H1 (cell line): ENCODE results near the gene GRAMD4. TPM values are rescaled to one million over a fixed set of nuclear protein-coding genes. Genes with fewer than 3 reads are reported as not detected.

Experiments
- CTCF ChIA-PET: fragments of 300-600 bp; sonication (Branson Sonifier 250); formaldehyde crosslinking; loops from one replicate; lab custom pipeline; 2021; ENCODE audit not compliant: partially characterized antibody; lab: Charles Lee
- POLR2A ChIA-PET: fragments of 300-600 bp; sonication (Branson Sonifier 250); formaldehyde crosslinking; loops from one replicate; lab custom pipeline; 2021; ENCODE audit warnings: inconsistent platforms; ENCODE audit not compliant: partially characterized antibody; lab: Charles Lee
- DNase-seq, 2 experiments: peaks; one replicate each; pipeline versions ENCODE4 v3.0.0 to v3.0.0-alpha.2; 2010 to 2022; ENCODE audit warnings: low spot score in 2 of 2, low read depth in 1 of 2, mixed read lengths in 1 of 2
- FAIRE-seq: peaks from 2 replicates; lab custom pipeline; 2011; peaks lifted over from hg19 to GRCh38; lab: Jason Lieb, UNC
- H2AFZ ChIP-seq: 2 replicates; pipeline ENCODE4 v1.8.1; 2012; ENCODE audit warnings: low read length, inconsistent platforms
- H2AK5ac ChIP-seq: 2 replicates; pipeline ENCODE4 v1.6.1; 2013; ENCODE audit warnings: low read depth, low read length
- H2BK120ac ChIP-seq: replicated peaks from 2 replicates; pipeline ENCODE3; 2013; ENCODE audit warnings: low read depth, low read length, inconsistent platforms
- H2BK12ac ChIP-seq: 2 replicates; pipeline ENCODE4 v1.6.1; 2013; ENCODE audit warnings: low read depth, low read length
- H2BK15ac ChIP-seq: 2 replicates; pipeline ENCODE4 v1.6.1; 2013; ENCODE audit warnings: low read length
- H2BK20ac ChIP-seq: 2 replicates; pipeline ENCODE4 v1.6.1; 2013; ENCODE audit warnings: low read length
- H2BK5ac ChIP-seq: 2 replicates; pipeline ENCODE4 v1.6.1; 2013; ENCODE audit warnings: low read depth, low read length
- H3K14ac ChIP-seq: 2 replicates; pipeline ENCODE4 v1.6.1; 2013; ENCODE audit warnings: inconsistent platforms; ENCODE audit not compliant: insufficient read length
- H3K18ac ChIP-seq: 2 replicates; pipeline ENCODE4 v1.6.1; 2013; ENCODE audit warnings: low read length; ENCODE audit errors: extremely low read depth
- H3K23ac ChIP-seq: 2 replicates; pipeline ENCODE4 v1.6.1; 2013; ENCODE audit warnings: inconsistent platforms; ENCODE audit not compliant: insufficient read length
- H3K23me2 ChIP-seq: 2 replicates; pipeline ENCODE4 v1.6.1; 2013; ENCODE audit warnings: low read depth, low read length
- H3K27ac ChIP-seq: 2 replicates; pipeline ENCODE4 v1.6.1; 2011; ENCODE audit warnings: low read depth, low read length, inconsistent platforms
- H3K27me3 ChIP-seq, 4 experiments: replicated peaks in 1 of 4; 1 replicate in 1 of 4; 2 replicates in 3 of 4; pipeline versions ENCODE4 v1.6.1 to v1.8.1; 2011 to 2013; ENCODE audit warnings: low read length in 3 of 4, mild to moderate bottlenecking in 3 of 4, inconsistent platforms in 2 of 4, mixed read lengths in 2 of 4, moderate library complexity in 1 of 4; ENCODE audit not compliant: control insufficient read depth in 3 of 4, insufficient read depth in 3 of 4; ENCODE audit errors: extremely low read depth in 1 of 4
- H3K36me3 ChIP-seq, 4 experiments: 2 replicates each; pipeline versions ENCODE4 v1.6.1 to v1.8.1; 2011 to 2013; ENCODE audit warnings: mild to moderate bottlenecking in 4 of 4, low read length in 3 of 4, moderate library complexity in 2 of 4, control low read depth in 1 of 4, inconsistent platforms in 1 of 4; ENCODE audit not compliant: insufficient read depth in 4 of 4, control insufficient read depth in 2 of 4
- H3K4ac ChIP-seq: replicated peaks from 2 replicates; pipeline ENCODE3; 2013; ENCODE audit warnings: low read length, low read depth, mixed read lengths, inconsistent platforms; ENCODE audit not compliant: insufficient read length
- H3K4me1 ChIP-seq, 4 experiments: replicated peaks in 1 of 4; 1 replicate in 1 of 4; 2 replicates in 3 of 4; pipeline versions ENCODE4 v1.6.1 to v1.8.1; 2011 to 2013; ENCODE audit warnings: low read length in 3 of 4, inconsistent platforms in 2 of 4, mixed read lengths in 1 of 4; ENCODE audit not compliant: insufficient read depth in 4 of 4, control insufficient read depth in 3 of 4
- H3K4me2 ChIP-seq, 2 experiments: 2 replicates each; pipeline versions ENCODE4 v1.6.1 to v1.8.1; 2011 to 2013; ENCODE audit warnings: low read depth in 2 of 2, low read length in 2 of 2, control low read depth in 1 of 2, inconsistent platforms in 1 of 2, mild to moderate bottlenecking in 1 of 2; ENCODE audit not compliant: insufficient read depth in 1 of 2
- H3K4me3 ChIP-seq, 4 experiments: fragments of 200-600, 300-600 bp in 1 of 4; sonication (generic), shearing (Covaris generic), sonication (Bioruptor Twin) in 1 of 4; 2 replicates each; pipeline versions ENCODE4 v1.5.1 to v1.8.1; 2011 to 2016; ENCODE audit warnings: low read length in 4 of 4, low read depth in 3 of 4, control low read depth in 2 of 4, inconsistent platforms in 2 of 4, mild to moderate bottlenecking in 2 of 4, mixed read lengths in 1 of 4, moderate library complexity in 1 of 4; ENCODE audit not compliant: insufficient read depth in 2 of 4; ENCODE audit errors: extremely low read depth in 1 of 4
- H3K56ac ChIP-seq: replicated peaks from 2 replicates; pipeline ENCODE3; 2013; ENCODE audit warnings: low read depth, mild to moderate bottlenecking, mixed read lengths, low read length, inconsistent platforms; ENCODE audit not compliant: insufficient read length
- H3K79me1 ChIP-seq: 2 replicates; pipeline ENCODE4 v1.6.1; 2013; ENCODE audit warnings: low read depth, low read length, control low read depth
- H3K79me2 ChIP-seq, 2 experiments: 2 replicates each; pipeline versions ENCODE4 v1.6.1 to v1.8.1; 2012 to 2013; ENCODE audit warnings: low read length in 2 of 2, mild to moderate bottlenecking in 2 of 2, inconsistent platforms in 1 of 2; ENCODE audit not compliant: insufficient read depth in 2 of 2, control insufficient read depth in 1 of 2
- H3K9ac ChIP-seq, 4 experiments: replicated peaks in 1 of 4; 1 replicate in 1 of 4; 2 replicates in 3 of 4; pipeline versions ENCODE4 v1.6.1 to v1.8.1; 2011 to 2013; ENCODE audit warnings: low read depth in 3 of 4, low read length in 3 of 4, control low read depth in 2 of 4, mild to moderate bottlenecking in 2 of 4, moderate library complexity in 2 of 4, inconsistent platforms in 1 of 4; ENCODE audit errors: extremely low read depth in 1 of 4
- H3K9me3 ChIP-seq, 2 experiments: 2 replicates each; pipeline versions ENCODE4 v1.6.1 to v1.8.1; 2012 to 2013; ENCODE audit warnings: mild to moderate bottlenecking in 2 of 2, moderate library complexity in 2 of 2, control low read depth in 1 of 2, inconsistent platforms in 1 of 2, low read depth in 1 of 2, low read length in 1 of 2, mixed read lengths in 1 of 2; ENCODE audit not compliant: insufficient read depth in 2 of 2
- H4K20me1 ChIP-seq, 2 experiments: replicated peaks in 1 of 2; 2 replicates each; pipeline versions ENCODE3 to v1.8.1; 2011 to 2013; ENCODE audit warnings: inconsistent platforms in 2 of 2, low read length in 2 of 2, mild to moderate bottlenecking in 1 of 2; ENCODE audit not compliant: insufficient read depth in 2 of 2, control insufficient read depth in 1 of 2
- H4K5ac ChIP-seq: 2 replicates; pipeline ENCODE4 v1.6.1; 2013; ENCODE audit warnings: low read length, low read depth, mixed read lengths, inconsistent platforms; ENCODE audit not compliant: insufficient read length
- H4K8ac ChIP-seq: 2 replicates; pipeline ENCODE4 v1.8.0; 2013; ENCODE audit warnings: mild to moderate bottlenecking, moderate library complexity, low read length, inconsistent platforms; ENCODE audit not compliant: insufficient read depth; ENCODE audit errors: extremely low read depth
- H4K91ac ChIP-seq: replicated peaks from 2 replicates; pipeline ENCODE3; 2013; ENCODE audit warnings: low read length, mixed read lengths, inconsistent platforms; ENCODE audit not compliant: insufficient read length
- BACH1 ChIP-seq: IDR thresholded peaks from 2 replicates; pipeline ENCODE4 v1.6.1; 2012; ENCODE audit warnings: low read length, improper control_type of control experiment
- BCL11A ChIP-seq, 2 experiments: IDR thresholded peaks; one replicate each; pipeline ENCODE4 v1.6.1; 2011; ENCODE audit warnings: low read depth in 2 of 2, low read length in 2 of 2, mild to moderate bottlenecking in 2 of 2
- CTBP2 ChIP-seq: IDR thresholded peaks from 2 replicates; pipeline ENCODE4 v1.7.0; 2011; ENCODE audit warnings: borderline replicate concordance, mild to moderate bottlenecking, moderate library complexity, mixed read lengths, low read length; ENCODE audit not compliant: insufficient read depth, insufficient read length
- GTF2F1 ChIP-seq: IDR thresholded peaks from 2 replicates; pipeline ENCODE4 v1.6.1; 2012; ENCODE audit warnings: low read depth, low read length, improper control_type of control experiment, borderline replicate concordance
- HDAC6 ChIP-seq: IDR thresholded peaks from one replicate; pipeline ENCODE4 v1.7.1; 2012; ENCODE audit warnings: low read depth, mild to moderate bottlenecking, inconsistent platforms, low read length, moderate library complexity
- KDM1A ChIP-seq: fragments of 200-600, 300-600 bp; sonication (generic); IDR thresholded peaks from 2 replicates; pipeline ENCODE4 v1.7.1; 2016; ENCODE audit warnings: mild to moderate bottlenecking, low read length, borderline replicate concordance
- NRF1 ChIP-seq: IDR thresholded peaks from 2 replicates; pipeline ENCODE4 v1.6.1; 2011; ENCODE audit warnings: mild to moderate bottlenecking, low read depth, low read length, improper control_type of control experiment
- RBBP5 ChIP-seq: IDR thresholded peaks from 2 replicates; pipeline ENCODE4 v1.7.1; 2012; ENCODE audit warnings: low read depth, mild to moderate bottlenecking, inconsistent platforms, low read length, moderate library complexity, borderline replicate concordance
- TAF7 ChIP-seq: optimal IDR thresholded peaks from 2 replicates; pipeline ENCODE3; 2011; ENCODE audit warnings: low read depth, mild to moderate bottlenecking, inconsistent platforms, low read length, moderate library complexity, borderline replicate concordance
- TBP ChIP-seq: IDR thresholded peaks from 2 replicates; pipeline ENCODE4 v1.6.1; 2011; ENCODE audit warnings: low read depth, low read length, improper control_type of control experiment
- USF2 ChIP-seq: IDR thresholded peaks from 2 replicates; pipeline ENCODE4 v1.6.1; 2011; ENCODE audit warnings: low read length, improper control_type of control experiment
- WGBS, 2 experiments: shearing (Covaris generic) in 1 of 2; methylation state at CpG; one replicate each; pipeline versions ENCODE4 v1.1.6 to v1.1.7; 2013 to 2015; ENCODE audit warnings: low lambda C conversion rate in 2 of 2, mixed read lengths in 2 of 2, inconsistent platforms in 1 of 2, low coverage in 1 of 2, missing lambda C conversion rate in 1 of 2; ENCODE audit not compliant: insufficient replicate concordance in 2 of 2, insufficient coverage in 1 of 2, insufficient read length in 1 of 2; ENCODE audit errors: extremely low coverage in 1 of 2, missing lambda C conversion rate in 1 of 2; 5-methylcytosine and 5-hydroxymethylcytosine counted together
- polyA plus RNA-seq, 7 experiments: library from polyadenylated mRNA; depleted of rRNA in 3 of 7; stranded (reverse) in 5 of 7; unstranded in 2 of 7; fragments of >200 nt in 5 of 7; fragments of 200-250 nt in 2 of 7; gene quantifications; 1 replicate in 5 of 7; 2 replicates in 1 of 7; 4 replicates in 1 of 7; pipeline versions ENCODE4 v1.2.1 to v1.2.3, GENCODE V29; 2011 to 2013; ENCODE audit warnings: missing spikeins in 2 of 7, mixed read lengths in 2 of 7
- total RNA-seq: library from RNA; stranded (reverse); fragmentation: NEBNext Ultra II Directional; extraction: Animal tissue kit (Norgen Biotek cat#: 25700); gene quantifications from 2 replicates; pipeline ENCODE4 v1.2.1, GENCODE V29; 2021

Gene GRAMD4
- total and polyA plus RNA-seq, 2 of the 8 experiments (the other 6 are each of a cell fraction or from before 2014, with no cell fraction given): 7.9 to 25.6 TPM

GRCh38 chr22:46650078-46650810 is 30.1 kb downstream of the GRAMD4 start:
- Histone ChIP-seq H3K4ac (no peak overlapping the region), H3K27ac (no peak overlapping the region), H4K20me1 (peaks cover 2 to 4% of the 10 kb centered on the region in 2 experiments), H3K4me1 (peaks cover 0 to 4% (median 1%) of the 10 kb centered on the region in 4 experiments; a peak in 2 of 7 replicates), H4K91ac (no peak overlapping the region), H3K9ac (no peak overlapping the region), H3K56ac (no peak overlapping the region), H3K18ac (no peak overlapping the region), H4K8ac (peak overlapping the region; percentile 58; the same call in 1 of the 2 replicates), H2BK120ac (no peak overlapping the region), H3K27me3 (no peaks in the 10 kb centered on the region), H2AK5ac (no peak overlapping the region), H4K5ac (no peak overlapping the region), H3K14ac (no peak overlapping the region), H3K4me2 (no peak overlapping the region), H2BK20ac (no peak overlapping the region), H3K9me3 (no peaks in the 10 kb centered on the region), H3K36me3 (no peaks in the 10 kb centered on the region), H2AFZ (no peak overlapping the region), H3K79me2 (no peaks in the 10 kb centered on the region), H3K4me3 (no peak overlapping the region), H3K23ac (no peak overlapping the region), H3K23me2 (peaks cover 9% of the 10 kb centered on the region; the same call in 1 of the 2 replicates), H3K79me1 (0 out of 2 replicates have a peak, but pooled peaks cover 3% of the 10 kb centered on the region), H2BK12ac (no peak overlapping the region), H2BK5ac (no peak overlapping the region), H2BK15ac (no peak overlapping the region)
- FAIRE-seq: no peak
- no peak for DNase-seq
- POLR2A ChIA-PET: interaction anchor here (1.1 kb wide), 1 partner anchor 13 kb away, joined by 3 read pairs; no protein-coding TSS in a partner anchor
- 86% methylated on average over 24 of the region's 25 CpGs; no CpG with 5 or more reads in 1 of the 2 experiments for WGBS, 2 experiments
- CTCF ChIA-PET: interaction anchor here (1.3 to 2.8 kb wide), 2 partner anchors 10 to 87 kb away, joined by 4 to 12 read pairs; no protein-coding TSS in a partner anchor
- no peak for TF ChIP-seq HDAC6
- no peak for TF ChIP-seq USF2
- TF ChIP-seq TAF7: no peak
- no peak for TF ChIP-seq BACH1
- no peak for TF ChIP-seq KDM1A
- no peak for TF ChIP-seq BCL11A (IDR thresholded peaks at IDR 0.05; ENCODE audit: low read depth in 2 of 2, low read length in 2 of 2)
- TF ChIP-seq CTBP2: no peak
- no peak for TF ChIP-seq NRF1
- no peak for TF ChIP-seq TBP
- TF ChIP-seq GTF2F1: no peak
- TF ChIP-seq RBBP5: no peak
